HCT116 (cell line): ENCODE data around the gene SYNGAP1. TPM values are rescaled to one million over a fixed set of nuclear protein-coding genes. Genes with fewer than 3 reads are reported as not detected.
"Not testable (repeated sequence)": the region's sequence is repeated elsewhere in the genome, so short reads cannot be mapped to it uniquely, and the experiment has no call there.

ENCODE experiments used
- ATAC-seq: fragments of 200-7000 bp; cut with Tn5 transposase; 2 replicates; pipeline ENCODE4 v1.9.1; 2020; ENCODE audit warnings: mild to moderate bottlenecking, moderate library complexity
- BruUV-seq: library from RNA; stranded (reverse); fragments of 400-500 nt; replicated peaks from 2 replicates; lab custom pipeline; 2021; lab: Mats Ljungman, UMichigan
- CTCF ChIA-PET: fragments of 300-600 bp; sonication (Branson Sonifier 250); formaldehyde crosslinking; loops from one replicate; lab custom pipeline; 2021; ENCODE audit warnings: antibody characterized with exemption; lab: Charles Lee
- POLR2A ChIA-PET: fragments of 300-600, 350-600 bp; sonication (Branson Sonifier 250); formaldehyde crosslinking; loops from one replicate; lab custom pipeline; 2021; ENCODE audit warnings: antibody characterized with exemption; lab: Charles Lee
- RAD21 ChIA-PET, 2 experiments: fragments of 300-600 bp; sonication (Branson Sonifier 250); formaldehyde crosslinking; loops; one replicate each; lab custom pipeline; 2023; ENCODE audit warnings: low total read pairs in 2 of 2; ENCODE audit not compliant: uncharacterized antibody in 2 of 2, unreplicated experiment in 2 of 2, low non-redundant PET in 1 of 2; lab: Charles Lee
- DNase-seq: peaks from one replicate; pipeline ENCODE4 v3.0.0-alpha.2; 2010; ENCODE audit warnings: low read depth, low spot score
- H2AFZ ChIP-seq: fragments of 200-600 bp; shearing (Covaris generic), sonication (generic); 2 replicates; pipeline ENCODE4 v1.6.1; 2017; ENCODE audit warnings: low read depth, mixed run types, mixed read lengths, antibody characterized with exemption, low read length; ENCODE audit not compliant: poor library complexity, severe bottlenecking
- H3K27ac ChIP-seq: 2 replicates; pipeline ENCODE4 v1.5.1; 2012; ENCODE audit warnings: low read depth, low read length
- H3K27me3 ChIP-seq: fragments of 200-600 bp; sonication (generic); 2 replicates; pipeline ENCODE4 v1.6.1; 2016; ENCODE audit warnings: mixed run types, low read length, mixed read lengths; ENCODE audit not compliant: insufficient read depth
- H3K36me3 ChIP-seq, 2 experiments: fragments of 200-500 bp in 1 of 2; fragments of 200-600 bp in 1 of 2; sonication (Bioruptor generic) in 1 of 2; sonication (generic) in 1 of 2; 2 replicates each; pipeline versions ENCODE4 v1.5.1 to v1.6.1; 2014 to 2016; ENCODE audit warnings: low read length in 2 of 2, inconsistent platforms in 1 of 2, mixed read lengths in 1 of 2, mixed run types in 1 of 2; ENCODE audit not compliant: insufficient read depth in 2 of 2, control insufficient read depth in 1 of 2
- H3K4me1 ChIP-seq, 2 experiments: fragments of 200-600 bp in 1 of 2; sonication (generic) in 1 of 2; 2 replicates each; pipeline versions ENCODE4 v1.5.1 to v1.6.1; 2012 to 2017; ENCODE audit warnings: low read length in 2 of 2, inconsistent platforms in 1 of 2, mild to moderate bottlenecking in 1 of 2, mixed read lengths in 1 of 2, mixed run types in 1 of 2, moderate library complexity in 1 of 2; ENCODE audit not compliant: insufficient read depth in 2 of 2, control insufficient read depth in 1 of 2
- H3K4me2 ChIP-seq: fragments of 200-600 bp; sonication (generic); 2 replicates; pipeline ENCODE4 v1.6.1; 2017; ENCODE audit warnings: mixed run types, low read length, mixed read lengths
- H3K4me3 ChIP-seq, 2 experiments: fragments of 200-600 bp in 1 of 2; sonication (generic) in 1 of 2; replicated peaks in 1 of 2; 2 replicates each; pipeline ENCODE4 v1.5.1; 2011 to 2016; ENCODE audit warnings: low read length in 2 of 2, control low read depth in 1 of 2, low read depth in 1 of 2, mild to moderate bottlenecking in 1 of 2, mixed read lengths in 1 of 2, mixed run types in 1 of 2
- H3K79me2 ChIP-seq: fragments of 200-600 bp; sonication (generic); 2 replicates; pipeline ENCODE4 v1.6.1; 2017; ENCODE audit warnings: mild to moderate bottlenecking, mixed run types, low read length, moderate library complexity, mixed read lengths; ENCODE audit not compliant: insufficient read depth
- H3K9ac ChIP-seq: fragments of 200-600 bp; sonication (generic); 2 replicates; pipeline ENCODE4 v1.6.1; 2016; ENCODE audit warnings: low read length, mixed read lengths
- H3K9me2 ChIP-seq: fragments of 200-600 bp; sonication (generic), shearing (Covaris generic); 2 replicates; pipeline ENCODE4 v1.6.1; 2017; ENCODE audit warnings: mixed run types, mild to moderate bottlenecking, moderate library complexity; ENCODE audit not compliant: insufficient read depth
- H3K9me3 ChIP-seq, 2 experiments: fragments of 200-500 bp in 1 of 2; fragments of 200-600 bp in 1 of 2; sonication (Bioruptor generic) in 1 of 2; sonication (generic) in 1 of 2; 2 replicates each; pipeline ENCODE4 v1.6.1; 2014 to 2017; ENCODE audit warnings: low read length in 2 of 2, mixed read lengths in 2 of 2, inconsistent platforms in 1 of 2, low read depth in 1 of 2, mild to moderate bottlenecking in 1 of 2, mixed run types in 1 of 2, moderate library complexity in 1 of 2; ENCODE audit not compliant: control insufficient read depth in 1 of 2, insufficient read depth in 1 of 2
- H4K20me1 ChIP-seq: fragments of 200-600 bp; sonication (generic), shearing (Covaris generic); 2 replicates; pipeline ENCODE4 v1.6.1; 2017; ENCODE audit warnings: mixed run types, mild to moderate bottlenecking, moderate library complexity; ENCODE audit not compliant: insufficient read depth
- ATF3 ChIP-seq: IDR thresholded peaks from 2 replicates; pipeline ENCODE4 v1.6.1; 2012
- EGR1 ChIP-seq: IDR thresholded peaks from 2 replicates; pipeline ENCODE4 v1.6.1; 2012; ENCODE audit warnings: low read depth
- ELF1 ChIP-seq: IDR thresholded peaks from 2 replicates; pipeline ENCODE4 v1.6.1; 2012; ENCODE audit warnings: low read depth, borderline replicate concordance
- EZH2 ChIP-seq: fragments of 200-600 bp; sonication (generic); IDR thresholded peaks from 2 replicates; pipeline ENCODE4 v1.6.1; 2017; ENCODE audit warnings: antibody characterized with exemption, mixed run types
- EZH2phosphoT487 ChIP-seq: fragments of 200-600 bp; IDR thresholded peaks from 2 replicates; pipeline ENCODE4 v1.6.1; 2018; ENCODE audit warnings: antibody characterized with exemption, borderline replicate concordance
- FOSL1 ChIP-seq: IDR thresholded peaks from 2 replicates; pipeline ENCODE4 v1.6.1; 2012; ENCODE audit warnings: low read depth
- POLR2A ChIP-seq: IDR thresholded peaks from 2 replicates; pipeline ENCODE4 v1.7.0; 2011; ENCODE audit warnings: borderline replicate concordance; ENCODE audit not compliant: insufficient read depth, insufficient read length; ENCODE audit errors: extremely low read depth
- RAD21 ChIP-seq: IDR thresholded peaks from 2 replicates; pipeline ENCODE4 v1.6.1; 2012; ENCODE audit warnings: low read depth, mild to moderate bottlenecking
- SIN3A ChIP-seq: IDR thresholded peaks from 2 replicates; pipeline ENCODE4 v1.6.1; 2012; ENCODE audit warnings: low read depth
- YY1 ChIP-seq: IDR thresholded peaks from 2 replicates; pipeline ENCODE4 v1.6.1; 2011; ENCODE audit warnings: low read length, low read depth, moderate library complexity, mild to moderate bottlenecking; ENCODE audit not compliant: insufficient replicate concordance; ENCODE audit errors: extremely low read depth
- ZFX ChIP-seq: fragments of 450-650 bp; IDR thresholded peaks from 2 replicates; pipeline ENCODE4 v1.6.1; 2017
- intact Hi-C: fragments of 100-400 bp; cut with micrococcal nuclease; formaldehyde crosslinking; loops from 2 replicates; pipeline ENCODE4 v1.10.0; 2022
- total RNA-seq: library from RNA; stranded (reverse); gene quantifications from one replicate; pipeline ENCODE4 v1.2.1, GENCODE V29; 2021; ENCODE audit not compliant: unreplicated experiment
- TF ChIP-seq, protein P1 (sequence below): IDR thresholded peaks from 2 replicates; pipeline ENCODE4 v1.6.1; 2012; ENCODE audit warnings: low read depth

SYNGAP1 gene
- total RNA-seq, 1 experiment from 2014 or later = 11.5 TPM

DNA sequence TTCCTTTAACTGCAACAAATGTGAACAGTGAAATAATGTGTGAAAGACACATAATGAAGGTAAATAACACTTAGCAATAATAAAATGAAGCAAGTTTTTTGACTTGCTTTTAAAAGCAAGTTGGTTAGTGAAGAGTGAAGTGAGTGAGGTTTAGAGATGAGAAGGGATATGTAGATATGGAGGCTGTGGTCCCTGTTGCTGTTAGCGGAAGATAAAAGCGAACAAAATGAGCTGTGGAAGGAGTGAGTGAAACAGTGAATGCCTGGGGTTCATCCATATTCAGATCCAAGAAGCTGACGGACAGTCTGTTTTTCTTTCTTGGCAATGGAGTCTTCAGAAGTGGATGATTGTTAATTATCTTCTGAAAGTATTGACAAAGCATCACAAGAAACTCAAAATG is 58.0 kb downstream of the SYNGAP1 start:
- DNase-seq (no peak), ATAC-seq (no peak)
- Histone ChIP-seq H4K20me1 (no peaks in the 10 kb centered on the region), H3K27me3 (no peaks in the 10 kb centered on the region), H3K9ac (no peak overlapping the region), H2AFZ (peak overlapping the region; percentile 16), H3K4me3 (no peak overlapping the region), H3K36me3 (no peaks in the 10 kb centered on the region), H3K79me2 (no peaks in the 10 kb centered on the region), H3K27ac (no peak overlapping the region), H3K4me1 (peaks cover 0 to 5% of the 10 kb centered on the region in 2 experiments; a peak in 1 of 4 replicates), H3K4me2 (no peak overlapping the region), H3K9me3 (no peaks in the 10 kb centered on the region), H3K9me2 (no peaks in the 10 kb centered on the region)
- ChIA-PET CTCF (no interaction called here), RAD21 (no interaction called here), POLR2A (no interaction called here)
- intact Hi-C loops = no loop called here
- no TSS peak for BruUV-seq
- TF ChIP-seq EGR1 (no peak), SIN3A (no peak), ATF3 (no peak), EZH2phosphoT487 (no peak)
- TF ChIP-seq, protein P1, sequence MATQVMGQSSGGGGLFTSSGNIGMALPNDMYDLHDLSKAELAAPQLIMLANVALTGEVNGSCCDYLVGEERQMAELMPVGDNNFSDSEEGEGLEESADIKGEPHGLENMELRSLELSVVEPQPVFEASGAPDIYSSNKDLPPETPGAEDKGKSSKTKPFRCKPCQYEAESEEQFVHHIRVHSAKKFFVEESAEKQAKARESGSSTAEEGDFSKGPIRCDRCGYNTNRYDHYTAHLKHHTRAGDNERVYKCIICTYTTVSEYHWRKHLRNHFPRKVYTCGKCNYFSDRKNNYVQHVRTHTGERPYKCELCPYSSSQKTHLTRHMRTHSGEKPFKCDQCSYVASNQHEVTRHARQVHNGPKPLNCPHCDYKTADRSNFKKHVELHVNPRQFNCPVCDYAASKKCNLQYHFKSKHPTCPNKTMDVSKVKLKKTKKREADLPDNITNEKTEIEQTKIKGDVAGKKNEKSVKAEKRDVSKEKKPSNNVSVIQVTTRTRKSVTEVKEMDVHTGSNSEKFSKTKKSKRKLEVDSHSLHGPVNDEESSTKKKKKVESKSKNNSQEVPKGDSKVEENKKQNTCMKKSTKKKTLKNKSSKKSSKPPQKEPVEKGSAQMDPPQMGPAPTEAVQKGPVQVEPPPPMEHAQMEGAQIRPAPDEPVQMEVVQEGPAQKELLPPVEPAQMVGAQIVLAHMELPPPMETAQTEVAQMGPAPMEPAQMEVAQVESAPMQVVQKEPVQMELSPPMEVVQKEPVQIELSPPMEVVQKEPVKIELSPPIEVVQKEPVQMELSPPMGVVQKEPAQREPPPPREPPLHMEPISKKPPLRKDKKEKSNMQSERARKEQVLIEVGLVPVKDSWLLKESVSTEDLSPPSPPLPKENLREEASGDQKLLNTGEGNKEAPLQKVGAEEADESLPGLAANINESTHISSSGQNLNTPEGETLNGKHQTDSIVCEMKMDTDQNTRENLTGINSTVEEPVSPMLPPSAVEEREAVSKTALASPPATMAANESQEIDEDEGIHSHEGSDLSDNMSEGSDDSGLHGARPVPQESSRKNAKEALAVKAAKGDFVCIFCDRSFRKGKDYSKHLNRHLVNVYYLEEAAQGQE = no peak

GRCh38 chr6:33481192-33481591 is 61.3 kb downstream of the SYNGAP1 start:
- DNase-seq (peak; percentile 6), ATAC-seq (peak; percentile 47)
- H3K79me2 ChIP-seq = no peaks in the 10 kb centered on the region
- no peaks in the 10 kb centered on the region for H3K36me3 ChIP-seq
- no peaks in the 10 kb centered on the region for H3K27me3 ChIP-seq
- CTCF ChIA-PET = no interaction called here
- no peak overlapping the region for H3K4me2 ChIP-seq
- no peak overlapping the region for H2AFZ ChIP-seq
- RAD21 ChIA-PET = no interaction called here
- TF ChIP-seq ZFX (no peak), EZH2phosphoT487 (no peak), EZH2 (no peak), POLR2A (no peak), YY1 (no peak), RAD21 (no peak), SIN3A (no peak), ELF1 (no peak), FOSL1 (no peak)
- BruUV-seq = no TSS peak
- no peak overlapping the region for H3K9ac ChIP-seq
- H3K27ac ChIP-seq = no peak overlapping the region
- intact Hi-C loops = no loop called here
- POLR2A ChIA-PET = no interaction called here
- peaks cover 0 to 5% of the 10 kb centered on the region in 2 experiments; a peak in 1 of 4 replicates for H3K4me1 ChIP-seq
- H3K9me2 ChIP-seq = no peaks in the 10 kb centered on the region
- no peaks in the 10 kb centered on the region for H4K20me1 ChIP-seq
- H3K9me3 ChIP-seq = no peaks in the 10 kb centered on the region
- H3K4me3 ChIP-seq = no peak overlapping the region

GRCh38 chr6:33482620-33483019 is 62.8 kb downstream of the SYNGAP1 start:
- H3K4me3 ChIP-seq, H3K9me2 ChIP-seq, H3K36me3 ChIP-seq, BruUV-seq, H2AFZ ChIP-seq, H3K79me2 ChIP-seq, DNase-seq, H4K20me1 ChIP-seq, H3K4me1 ChIP-seq, H3K9ac ChIP-seq, H3K27ac ChIP-seq, ATAC-seq, H3K4me2 ChIP-seq, H3K9me3 ChIP-seq, H3K27me3 ChIP-seq, RAD21 ChIA-PET, CTCF ChIA-PET, intact Hi-C loops, POLR2A ChIA-PET: not testable (repeated sequence)
